Urinary bladder (tissue), 4 donors: ENCODE measurements around the gene SHQ1. TPM values are rescaled to one million over a fixed set of nuclear protein-coding genes. Genes with fewer than 3 reads are reported as not detected.

Experiments
- DNase-seq: peaks from one replicate; pipeline ENCODE4 v3.0.0-alpha.2; 2015; ENCODE audit errors: extremely low spot score
- H3K27ac ChIP-seq: one replicate; pipeline ENCODE4 v1.5.1; 2013; ENCODE audit warnings: low read depth, mild to moderate bottlenecking, moderate library complexity
- H3K36me3 ChIP-seq: one replicate; pipeline ENCODE4 v1.6.1; 2013; ENCODE audit warnings: mild to moderate bottlenecking, moderate library complexity; ENCODE audit not compliant: insufficient read depth
- H3K4me1 ChIP-seq: one replicate; pipeline ENCODE4 v1.6.1; 2013; ENCODE audit warnings: mild to moderate bottlenecking, moderate library complexity; ENCODE audit not compliant: insufficient read depth
- H3K4me3 ChIP-seq: one replicate; pipeline ENCODE4 v1.5.1; 2013; ENCODE audit warnings: low read depth, low read length
- whole genome bisulfite sequencing: extraction: QIAGEN DNeasy Blood & Tissue Kit; methylation state at CpG from one replicate; pipeline ENCODE4 v1.1.7; 2013; 5-methylcytosine and 5-hydroxymethylcytosine counted together
- polyA plus RNA-seq: library from polyadenylated mRNA; stranded (reverse); fragments of 200-250 nt; gene quantifications from one replicate; pipeline ENCODE4 v1.2.3, GENCODE V29; 2013
- total RNA-seq: library from RNA; depleted of rRNA; stranded (reverse); fragments of >200 nt; gene quantifications from one replicate; pipeline ENCODE4 v1.2.3, GENCODE V29; 2014
- donor health status: healthy with polysubstance abuse.
- donor health status: healthy.

Gene SHQ1
- total and polyA plus RNA-seq, 2 donors, result 9.2 to 29.2 TPM

- 62% methylated on average over 6 of the region's 6 CpGs for WGBS
- H3K36me3 ChIP-seq, result no peaks in the 10 kb centered on the region
- no peaks in the 10 kb centered on the region for H3K4me1 ChIP-seq
- no peak overlapping the region for H3K4me3 ChIP-seq
- no peak overlapping the region for H3K27ac ChIP-seq
- DNase-seq, result no peak
These were observed 79.8 kb downstream of the SHQ1 start for GRCh38 chr3:72768481-72768880.

GRCh38 chr3:72768006-72768441 lies 80.2 kb downstream of the SHQ1 start:
- WGBS, result 21% methylated on average over 5 of the region's 5 CpGs
- Histone ChIP-seq H3K4me1 (no peaks in the 10 kb centered on the region), H3K27ac (no peak overlapping the region), H3K4me3 (no peak overlapping the region), H3K36me3 (no peaks in the 10 kb centered on the region)
- DNase-seq, result no peak

GRCh38 chr3:72766866-72767265 lies 81.4 kb downstream of the SHQ1 start:
- DNase-seq, result no peak
- Histone ChIP-seq H3K27ac (no peak overlapping the region), H3K4me3 (no peak overlapping the region), H3K36me3 (no peaks in the 10 kb centered on the region), H3K4me1 (no peaks in the 10 kb centered on the region)
- WGBS, result 94% methylated on average over 5 of the region's 5 CpGs

- no peaks in the 10 kb centered on the region for H3K36me3 ChIP-seq
- H3K4me1 ChIP-seq, result no peaks in the 10 kb centered on the region
- no peak overlapping the region for H3K27ac ChIP-seq
- no peak for DNase-seq
- no peak overlapping the region for H3K4me3 ChIP-seq
- 82% methylated on average over 8 of the region's 8 CpGs for WGBS
These were observed 84.3 kb downstream of the SHQ1 start for GRCh38 chr3:72763751-72764440.

GRCh38 chr3:72761410-72761809 lies 86.8 kb downstream of the SHQ1 start:
- WGBS, result 90% methylated on average over 3 of the region's 3 CpGs
- no peaks in the 10 kb centered on the region for H3K4me1 ChIP-seq
- no peak overlapping the region for H3K27ac ChIP-seq
- no peak overlapping the region for H3K4me3 ChIP-seq
- peaks cover 3% of the 10 kb centered on the region for H3K36me3 ChIP-seq
- DNase-seq, result no peak

- Histone ChIP-seq H3K36me3 (peaks cover 3% of the 10 kb centered on the region), H3K27ac (no peak overlapping the region), H3K4me1 (no peaks in the 10 kb centered on the region), H3K4me3 (no peak overlapping the region)
- 85% methylated on average over 3 of the region's 3 CpGs for WGBS
- no peak for DNase-seq
These were observed 88.0 kb downstream of the SHQ1 start for GRCh38 chr3:72760225-72760624.

GRCh38 chr3:72756900-72757299 lies 91.3 kb downstream of the SHQ1 start:
- DNase-seq, result no peak
- 75% methylated on average over 3 of the region's 3 CpGs for WGBS
- Histone ChIP-seq H3K36me3 (peaks cover 3% of the 10 kb centered on the region), H3K27ac (no peak overlapping the region), H3K4me1 (no peaks in the 10 kb centered on the region), H3K4me3 (no peak overlapping the region)

GRCh38 chr3:72754582-72754981 lies 93.7 kb downstream of the SHQ1 start:
- no peak overlapping the region for H3K4me3 ChIP-seq
- H3K27ac ChIP-seq, result no peak overlapping the region
- DNase-seq, result no peak
- no peaks in the 10 kb centered on the region for H3K4me1 ChIP-seq
- H3K36me3 ChIP-seq, result peaks cover 3% of the 10 kb centered on the region
- 99% methylated on average over 2 of the region's 2 CpGs for WGBS

GRCh38 chr3:72753495-72753894 lies 94.8 kb downstream of the SHQ1 start:
- no peaks in the 10 kb centered on the region for H3K4me1 ChIP-seq
- no peak overlapping the region for H3K27ac ChIP-seq
- peaks cover 3% of the 10 kb centered on the region for H3K36me3 ChIP-seq
- H3K4me3 ChIP-seq, result no peak overlapping the region
- DNase-seq, result no peak
- WGBS, result 90% methylated on average over 5 of the region's 5 CpGs

GRCh38 chr3:72750405-72750965 lies 97.8 kb downstream of the SHQ1 start:
- DNase-seq, result peak; percentile 55
- no peak overlapping the region for H3K27ac ChIP-seq
- H3K4me1 ChIP-seq, result peaks cover 1% of the 10 kb centered on the region
- H3K36me3 ChIP-seq, result no peaks in the 10 kb centered on the region
- 48% methylated on average over 4 of the region's 4 CpGs for WGBS
- no peak overlapping the region for H3K4me3 ChIP-seq

GRCh38 chr3:72748659-72749058 lies 99.6 kb downstream of the SHQ1 start:
- Histone ChIP-seq H3K27ac (no peak overlapping the region), H3K4me1 (peaks cover 1% of the 10 kb centered on the region), H3K36me3 (no peaks in the 10 kb centered on the region), H3K4me3 (no peak overlapping the region)
- WGBS, result 92% methylated on average over 6 of the region's 6 CpGs
- DNase-seq, result no peak

GRCh38 chr3:72746430-72747411 lies 101.5 kb downstream of the SHQ1 start:
- peaks cover 1% of the 10 kb centered on the region for H3K4me1 ChIP-seq
- DNase-seq, result no peak
- H3K27ac ChIP-seq, result no peak overlapping the region
- 52% methylated on average over 11 of the region's 11 CpGs for WGBS
- H3K36me3 ChIP-seq, result no peaks in the 10 kb centered on the region
- no peak overlapping the region for H3K4me3 ChIP-seq

- Histone ChIP-seq H3K27ac (no peak overlapping the region), H3K4me3 (no peak overlapping the region), H3K36me3 (no peaks in the 10 kb centered on the region), H3K4me1 (peaks cover 1% of the 10 kb centered on the region)
- WGBS, result 84% methylated on average over 17 of the region's 17 CpGs
- DNase-seq, result no peak
These were observed 102.9 kb downstream of the SHQ1 start for GRCh38 chr3:72745146-72745999.
